ENCODE data around the gene TMEM150B.

TMEM150B gene

DNA sequence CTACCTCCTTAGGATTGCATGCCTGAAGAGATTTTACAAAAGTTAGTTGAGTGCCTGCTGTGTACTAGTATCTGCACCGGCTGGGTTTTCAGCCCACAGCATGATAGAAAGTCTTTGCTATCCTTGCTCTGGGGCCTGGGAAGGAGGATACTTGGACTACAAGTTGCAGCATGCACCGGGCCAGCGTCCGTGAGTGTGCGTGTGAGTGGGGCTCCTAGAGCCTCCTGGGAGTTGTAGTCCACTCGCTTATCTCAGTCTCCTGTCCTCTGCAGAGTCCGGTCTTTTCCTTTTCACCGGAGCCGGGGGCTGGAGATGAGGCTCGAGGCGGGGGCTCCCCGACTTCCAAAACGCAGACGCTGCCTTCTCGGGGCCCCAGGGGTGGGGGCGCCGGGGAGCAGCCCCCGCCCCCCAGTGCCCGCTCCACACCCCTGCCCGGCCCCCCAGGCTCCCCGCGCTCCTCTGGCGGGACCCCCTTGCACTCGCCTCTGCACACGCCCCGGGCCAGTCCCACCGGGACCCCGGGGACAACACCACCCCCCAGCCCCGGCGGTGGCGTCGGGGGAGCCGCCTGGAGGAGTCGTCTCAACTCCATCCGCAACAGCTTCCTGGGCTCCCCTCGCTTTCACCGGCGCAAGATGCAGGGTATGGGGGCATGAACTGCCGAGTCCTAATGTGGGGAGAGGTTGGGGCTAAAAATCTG, 20.7 kb downstream of the TMEM150B start:
- DNase-seq = no peak

DNA sequence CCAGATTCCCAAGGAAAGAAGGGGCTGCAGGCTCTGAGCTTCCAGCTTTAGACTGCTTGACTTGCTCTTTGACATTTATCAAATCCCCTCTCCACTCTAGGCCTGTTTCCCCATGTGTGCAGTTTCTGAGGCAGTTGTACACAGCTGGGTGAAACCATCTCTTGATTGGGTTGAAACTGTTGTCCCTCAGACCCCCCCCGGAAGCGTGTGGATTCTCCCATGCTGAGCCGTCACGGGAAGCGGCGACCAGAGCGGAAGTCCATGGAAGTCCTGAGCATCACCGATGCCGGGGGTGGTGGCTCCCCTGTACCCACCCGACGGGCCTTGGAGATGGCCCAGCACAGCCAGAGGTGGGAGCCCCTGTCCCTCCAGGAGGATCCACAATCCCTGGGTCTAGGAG, 21.7 kb downstream of the TMEM150B start:
- DNase-seq = no peak

DNA sequence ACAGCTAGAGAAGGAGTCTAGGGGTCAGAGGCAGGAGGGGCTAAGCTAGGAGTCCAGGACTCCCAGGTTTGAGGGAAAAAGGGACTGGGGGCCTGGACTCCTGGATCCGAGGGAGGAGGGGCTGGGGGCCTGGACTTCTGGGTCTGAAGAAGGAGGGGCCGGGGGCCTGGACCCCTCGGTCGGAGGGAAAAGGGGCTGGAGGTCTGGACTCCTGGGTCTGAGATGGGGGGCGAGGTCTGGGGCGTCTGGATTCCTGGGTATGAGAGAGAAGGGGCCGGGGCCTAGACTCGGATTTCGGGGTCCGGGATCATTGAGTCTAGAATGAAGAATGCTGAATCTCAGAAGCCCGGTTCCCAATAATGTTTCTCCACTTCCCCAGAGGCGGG, 22.8 kb downstream of the TMEM150B start:
- no peak for DNase-seq

DNA sequence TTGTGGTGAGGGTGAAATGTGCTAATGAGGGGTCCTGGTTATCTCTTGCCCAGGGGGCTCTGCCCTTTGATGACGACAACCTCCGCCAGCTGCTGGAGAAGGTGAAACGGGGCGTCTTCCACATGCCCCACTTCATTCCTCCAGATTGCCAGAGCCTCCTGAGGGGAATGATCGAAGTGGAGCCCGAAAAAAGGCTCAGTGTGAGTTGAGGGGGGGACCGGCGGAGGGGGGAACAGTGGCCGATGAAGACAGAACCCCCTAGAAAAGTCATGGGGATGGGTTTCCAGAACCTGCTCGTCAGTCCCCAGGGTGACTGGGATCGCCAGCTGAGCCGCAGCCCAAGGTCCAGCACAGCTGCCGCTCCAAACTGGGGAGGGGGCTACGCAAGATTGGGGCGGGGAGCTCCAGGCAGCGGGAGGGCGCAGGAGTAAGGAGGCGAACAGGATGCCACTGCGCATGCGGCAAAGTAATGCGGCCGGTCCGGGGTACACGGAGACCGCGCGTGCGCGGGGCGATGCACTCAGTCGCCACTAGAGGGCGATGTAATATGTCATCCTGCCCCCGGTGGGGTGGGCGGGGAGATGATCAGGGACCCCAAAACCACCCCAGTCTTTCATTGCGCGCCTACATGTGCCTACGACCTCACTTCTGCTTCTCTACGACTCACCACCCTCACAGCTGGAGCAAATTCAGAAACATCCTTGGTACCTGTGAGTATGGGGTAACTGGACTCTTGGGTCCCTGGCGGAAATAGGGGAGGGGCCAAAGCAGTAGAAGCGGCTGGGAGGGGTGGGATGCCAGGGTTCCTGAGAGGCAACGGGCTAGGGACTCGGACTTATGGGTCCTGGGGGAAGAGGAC, 23.5 kb downstream of the TMEM150B start:
- DNase-seq = peak; percentile 51

DNA sequence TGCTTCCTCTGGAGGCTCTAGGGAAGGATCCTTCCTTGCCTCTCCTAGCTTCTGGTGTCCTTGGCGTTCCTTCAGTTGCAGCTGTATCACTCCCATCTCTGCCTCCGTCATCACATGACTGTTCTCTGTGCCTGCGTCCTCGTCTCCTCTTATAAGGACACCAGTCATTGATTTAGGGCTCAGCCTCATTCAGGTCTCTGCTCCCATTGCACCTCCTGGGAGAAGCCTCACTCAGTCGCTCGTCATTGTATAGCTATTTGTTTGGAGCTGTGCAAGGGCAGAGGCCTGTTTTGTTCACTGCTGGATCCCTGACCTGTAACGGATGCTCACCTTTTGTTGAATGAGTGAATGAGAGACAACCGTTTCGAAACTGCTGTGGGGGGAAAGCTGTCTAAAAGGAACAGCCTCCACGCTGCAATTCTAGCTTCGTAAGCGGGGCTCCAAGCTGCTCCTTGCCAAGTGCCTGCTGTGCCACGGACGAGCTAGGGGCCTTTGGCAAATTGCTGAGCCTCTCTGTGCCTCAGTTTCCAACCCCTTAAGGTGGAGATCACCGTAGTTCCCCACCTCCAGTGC, 24.2 kb downstream of the TMEM150B start:
- no peak for DNase-seq

DNA sequence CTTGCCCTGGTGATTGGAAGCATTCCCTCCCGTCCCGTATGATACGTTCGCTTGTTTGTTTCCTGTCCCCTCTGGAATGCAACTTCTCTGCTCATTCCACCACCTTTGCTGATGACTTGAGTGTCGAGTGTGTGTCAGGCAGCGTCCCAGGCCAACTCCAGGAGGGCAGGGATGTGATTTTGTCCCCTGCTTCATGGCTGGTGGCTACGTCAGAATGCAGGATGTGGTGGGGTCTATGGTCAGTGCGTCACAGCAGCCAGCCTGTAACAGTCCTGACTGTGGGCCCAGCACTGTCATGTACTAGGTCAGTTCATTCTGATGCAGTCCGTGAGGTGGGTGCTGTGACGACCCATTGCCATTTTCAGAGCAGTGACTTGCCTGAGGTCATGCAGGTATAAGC, 25.1 kb downstream of the TMEM150B start:
- no peak for DNase-seq

DNA sequence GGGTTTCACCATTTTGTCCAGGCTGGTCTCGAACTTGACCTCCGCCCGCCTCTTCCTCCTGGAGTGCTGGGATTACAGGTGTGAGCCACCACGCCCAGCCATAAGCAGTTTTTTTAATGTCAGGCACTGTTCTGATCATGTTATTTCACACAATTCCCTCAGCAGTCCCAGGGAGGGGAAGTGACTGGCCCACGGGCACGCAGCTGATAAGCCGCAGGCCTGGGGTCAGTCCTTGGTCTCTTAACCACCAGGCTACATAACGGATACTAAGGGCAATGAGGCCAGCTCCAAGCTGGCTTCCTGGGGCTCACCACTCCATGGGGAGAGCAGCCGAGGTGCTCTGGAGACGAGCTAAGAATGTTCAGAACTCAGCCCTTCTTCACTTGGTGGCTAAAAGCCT, 27.9 kb downstream of the TMEM150B start:
- no peak for DNase-seq

DNA sequence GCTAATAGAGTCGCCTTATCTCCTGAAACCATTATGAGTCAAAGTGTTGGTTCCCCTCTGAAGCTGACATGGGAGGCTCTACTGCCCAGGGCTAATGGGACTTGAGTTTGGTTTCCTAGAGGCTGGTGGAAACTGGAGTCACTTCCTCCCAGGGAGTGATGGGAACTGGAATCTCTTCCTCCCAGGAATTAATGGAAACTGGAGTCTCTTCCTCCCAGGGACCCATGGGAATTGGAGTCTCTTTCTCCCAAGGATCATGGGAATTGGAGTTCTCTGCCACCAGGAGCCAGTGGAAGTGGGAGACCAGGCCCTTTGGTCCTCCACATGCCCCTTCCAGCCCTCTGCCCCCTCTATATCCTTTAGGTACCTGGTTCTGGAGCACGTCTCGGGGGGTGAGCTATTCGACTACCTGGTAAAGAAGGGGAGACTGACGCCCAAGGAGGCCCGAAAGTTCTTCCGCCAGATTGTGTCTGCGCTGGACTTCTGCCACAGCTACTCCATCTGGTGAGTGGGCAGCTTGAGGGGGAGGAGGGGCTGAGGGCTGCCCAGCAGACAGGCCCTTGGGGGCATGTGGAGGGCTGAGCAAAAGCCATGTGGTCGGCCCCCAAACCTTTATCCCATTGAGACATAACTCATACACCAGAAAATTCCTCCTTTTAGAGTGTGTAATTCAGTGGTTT, 35.9 kb downstream of the TMEM150B start:
- DNase-seq = no peak

DNA sequence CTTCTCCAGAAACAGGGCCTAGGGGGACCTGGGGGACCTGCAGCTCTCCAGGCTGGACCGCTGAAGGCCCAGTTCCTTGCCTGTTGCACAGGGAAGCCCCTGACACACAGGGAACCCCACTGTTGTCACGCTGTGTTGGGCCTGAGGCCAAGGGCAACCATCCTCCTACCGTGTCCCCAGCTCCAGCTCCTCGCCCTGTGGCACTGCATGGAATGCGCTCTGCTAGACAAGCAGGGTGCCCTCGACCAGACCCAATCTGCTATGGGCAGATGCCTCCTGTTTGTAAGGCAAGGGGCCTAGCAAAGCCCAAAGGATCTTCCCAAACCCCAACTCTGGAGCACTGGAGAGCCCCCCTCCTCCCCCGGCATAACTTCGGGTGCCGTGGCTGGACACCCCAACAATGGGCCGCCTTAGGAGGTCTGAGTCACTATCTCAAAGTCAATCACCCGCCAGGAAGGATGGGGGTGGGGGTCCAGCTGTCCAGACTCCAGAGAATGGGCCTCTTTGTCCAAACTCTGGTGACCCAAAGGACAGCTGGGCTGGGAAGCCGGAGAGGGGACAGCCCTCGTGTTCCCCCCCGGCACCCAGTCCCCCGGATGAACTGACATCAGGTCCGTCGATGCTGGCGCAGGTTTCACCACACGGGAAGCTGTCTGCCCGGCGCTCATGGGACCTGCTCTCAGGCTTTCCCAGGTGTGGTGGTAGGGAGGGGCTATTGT, 37.6 kb downstream of the TMEM150B start:
- DNase-seq = no peak

DNA sequence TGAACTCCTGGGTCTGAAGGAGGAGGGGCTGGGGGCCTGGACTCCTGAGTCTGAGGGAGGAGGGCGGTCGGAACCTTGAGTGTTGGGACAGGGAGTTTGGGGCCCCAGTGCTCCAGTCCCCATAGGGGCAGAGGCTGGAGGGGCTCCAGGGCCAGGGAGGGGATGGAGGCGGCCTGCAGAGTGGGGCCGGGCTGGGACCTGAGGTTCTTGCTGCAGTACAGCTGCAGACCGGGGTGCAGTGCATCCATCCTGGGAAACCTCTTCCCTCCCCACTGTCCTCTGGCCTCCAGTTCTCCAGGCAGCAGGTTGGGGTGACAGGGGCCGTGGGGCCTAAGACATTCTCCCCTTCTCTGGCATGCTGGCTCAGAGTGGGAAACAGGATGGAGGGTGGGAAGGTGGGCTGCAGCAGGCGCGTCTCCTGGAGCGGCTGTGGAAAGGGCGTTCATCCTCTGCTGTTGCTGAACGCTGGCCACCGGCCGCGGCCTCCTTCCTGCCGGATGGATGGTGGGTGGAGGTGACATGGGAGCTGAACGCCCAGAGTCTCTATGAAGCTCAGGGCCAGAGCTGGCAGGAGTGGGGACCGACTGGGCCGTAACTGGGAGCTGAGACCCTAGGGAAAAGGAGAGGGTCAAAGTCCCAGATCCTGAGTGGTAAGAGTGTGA, 39.8 kb downstream of the TMEM150B start:
- no peak for DNase-seq

DNA sequence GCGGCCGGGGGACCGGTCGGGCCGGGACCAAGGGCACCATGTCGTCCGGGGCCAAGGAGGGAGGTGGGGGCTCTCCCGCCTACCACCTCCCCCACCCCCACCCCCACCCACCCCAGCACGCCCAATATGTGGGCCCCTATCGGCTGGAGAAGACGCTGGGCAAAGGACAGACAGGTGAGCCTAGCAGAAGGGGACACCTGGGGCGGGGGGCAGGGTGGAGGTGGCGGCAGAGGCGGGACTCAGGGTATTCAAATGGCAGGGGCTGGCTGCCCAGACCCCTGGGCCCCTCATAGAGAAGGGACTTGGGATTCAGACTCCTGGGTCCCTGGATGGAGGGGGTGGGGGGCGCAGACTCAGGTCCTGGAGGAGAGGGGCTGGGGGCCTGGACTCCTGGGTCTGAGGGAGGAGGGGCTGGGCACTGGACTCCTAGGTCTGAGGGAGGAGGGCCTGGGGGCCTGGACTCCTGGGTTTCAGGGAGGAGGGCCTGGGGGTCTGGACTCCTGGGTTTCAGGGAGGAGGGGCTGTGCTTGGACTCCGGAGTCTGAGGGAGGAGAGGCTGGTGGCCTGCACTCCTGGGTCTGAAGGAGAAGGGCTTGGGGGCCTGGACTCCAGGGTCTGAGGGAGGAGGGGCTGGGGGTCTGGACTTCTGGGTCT, 40.6 kb downstream of the TMEM150B start:
- no peak for DNase-seq

DNA sequence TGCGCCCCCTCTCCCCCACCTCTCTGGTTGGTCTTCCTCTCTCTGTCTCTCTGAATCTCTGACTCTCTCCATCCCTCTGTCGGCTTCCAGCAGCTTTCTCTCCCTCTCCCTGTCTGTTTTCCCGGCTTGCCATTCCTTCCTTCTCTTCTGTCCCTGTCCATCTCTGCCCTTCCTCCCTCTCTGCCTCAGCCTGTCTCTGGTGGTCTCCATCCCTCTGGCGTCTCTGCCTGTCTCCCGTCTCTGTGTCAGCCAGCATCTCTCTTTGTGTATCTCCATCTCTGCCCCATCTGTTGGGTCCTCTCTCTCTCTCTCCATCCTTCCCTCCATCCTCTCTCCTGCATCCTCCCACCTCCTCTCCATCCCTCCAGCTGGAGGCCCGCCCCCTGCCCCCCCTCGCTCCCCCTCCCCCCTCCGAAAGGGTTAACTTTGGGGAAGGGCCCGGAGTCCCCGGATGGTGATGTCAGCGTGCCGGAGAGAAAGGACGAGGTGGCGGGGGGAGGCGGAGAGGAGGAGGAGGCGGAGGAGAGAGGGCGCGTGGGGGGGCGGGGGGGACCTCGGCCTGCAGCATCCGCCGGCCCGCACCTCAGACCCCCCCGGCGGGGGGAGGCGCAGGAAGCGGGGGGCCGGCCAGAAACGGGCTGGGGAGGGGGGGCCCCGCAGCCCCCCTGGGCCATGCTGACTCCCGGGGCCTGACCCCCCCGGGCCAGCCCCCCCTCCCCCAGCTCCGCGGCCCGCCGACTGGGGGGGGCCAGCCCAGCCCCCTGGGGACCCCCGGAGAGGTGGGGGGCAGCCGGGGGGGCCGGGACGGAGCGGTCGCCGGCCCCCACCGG, 41.4 kb downstream of the TMEM150B start, which contains the start of gene BRSK1:
Gene BRSK1, plus strand, starts transcription at position 450 of the 830 bp plus-strand sequence. CDS start 446 bp downstream, outside the sequence.
- no peak for DNase-seq

DNA sequence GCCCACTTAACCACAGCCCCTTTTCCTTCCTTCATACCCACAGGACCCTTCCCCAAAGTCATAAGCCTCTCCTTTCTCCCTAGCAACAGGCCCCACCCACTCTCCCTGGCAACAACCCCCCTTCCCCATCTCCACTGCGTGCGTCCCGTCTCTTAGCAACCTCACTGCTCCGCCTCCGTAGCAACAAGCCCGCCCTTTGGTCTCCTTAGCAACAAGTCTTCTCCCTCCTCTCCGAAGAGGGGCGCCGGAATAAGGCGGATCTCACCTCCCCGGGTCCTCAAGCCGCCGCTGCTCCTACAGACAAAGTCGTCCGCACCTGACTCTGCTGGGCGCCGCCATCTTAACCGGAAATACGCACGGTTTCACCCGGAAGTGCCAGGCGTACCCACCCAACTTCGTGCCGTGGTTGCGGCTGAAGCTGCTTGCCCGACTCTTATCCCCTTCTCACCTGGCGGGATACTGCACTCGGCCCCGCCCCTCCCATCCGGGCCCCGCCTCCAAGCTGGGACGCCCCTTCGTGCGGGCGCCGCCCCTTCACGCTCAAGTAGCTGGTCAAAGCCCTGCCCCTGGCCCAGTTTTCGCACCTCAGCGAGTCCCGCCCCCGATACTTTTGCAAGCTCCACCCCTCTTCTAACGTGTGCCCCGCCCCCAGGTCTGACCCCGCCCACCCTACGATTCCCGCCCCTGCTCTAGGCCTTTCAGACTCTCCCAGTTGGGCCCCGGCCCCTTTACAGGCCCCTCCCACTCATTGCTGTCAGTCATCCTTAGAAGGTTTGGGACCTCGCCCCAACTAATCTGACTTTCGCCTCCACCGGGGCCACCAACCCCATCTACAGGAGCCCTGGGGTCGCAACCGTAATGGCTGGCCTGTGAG, 45.1 kb downstream of the TMEM150B start, which contains the start of gene HSPBP1:
Gene HSPBP1, minus strand, starts transcription at position 341 of the 874 bp plus-strand sequence. CDS start 502 bp downstream, outside the sequence.
- peak; percentile 47 for DNase-seq

DNA sequence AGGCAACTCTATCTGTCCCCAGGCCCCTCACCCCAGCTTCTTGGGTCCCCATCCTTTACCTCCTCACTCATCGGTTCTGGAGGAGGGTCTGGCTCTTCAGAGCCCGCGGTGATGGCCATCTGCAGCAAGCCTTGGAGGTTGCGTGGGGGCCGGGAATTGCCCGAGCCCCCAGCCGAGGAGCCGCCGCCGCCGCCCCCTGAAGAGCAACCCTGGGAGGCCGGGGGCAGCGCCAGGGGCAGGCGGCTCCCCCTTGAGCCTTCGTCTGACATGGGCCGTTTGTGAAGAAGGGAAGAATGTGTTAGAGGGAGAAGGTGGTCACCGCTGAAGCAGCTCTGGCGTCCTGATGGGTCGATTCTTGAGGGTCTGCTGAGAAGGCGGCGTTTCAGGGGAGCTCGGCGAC, 45.8 kb downstream of the TMEM150B start:
- no peak for DNase-seq

DNA sequence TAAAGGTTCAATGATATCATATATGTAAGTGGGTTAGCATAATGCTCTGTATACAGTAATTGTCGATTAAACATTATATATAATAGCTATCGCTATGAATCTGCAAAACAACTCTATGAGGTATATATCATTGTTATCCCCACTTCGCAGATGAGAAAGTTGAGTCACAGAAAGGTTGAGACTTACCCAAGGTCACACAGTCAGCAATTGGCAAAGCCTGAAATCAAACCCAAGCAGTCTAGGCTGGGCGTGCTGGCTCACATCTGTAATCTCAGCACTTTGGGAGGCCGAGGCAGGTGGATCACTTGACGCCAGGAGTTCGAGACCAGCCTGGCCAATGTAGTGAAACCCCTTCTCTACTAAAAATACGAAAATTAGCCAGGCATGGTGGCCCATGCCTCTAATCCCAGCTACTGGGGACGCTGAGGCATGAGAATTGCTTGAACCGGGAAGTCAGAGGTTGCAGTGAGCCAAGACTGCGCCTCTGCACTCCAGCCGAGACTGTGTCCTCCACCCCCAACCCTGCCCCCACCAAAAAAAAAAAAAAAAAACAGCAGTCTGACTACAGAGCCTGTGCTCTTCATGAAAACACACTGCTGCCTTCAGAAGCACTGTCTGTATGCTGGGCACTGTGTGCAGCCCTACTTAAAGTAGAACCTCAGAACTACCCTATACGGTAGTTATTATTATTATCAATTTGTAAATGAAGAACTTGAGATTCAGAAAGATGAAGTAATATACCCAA, 46.6 kb downstream of the TMEM150B start:
- DNase-seq = no peak

DNA sequence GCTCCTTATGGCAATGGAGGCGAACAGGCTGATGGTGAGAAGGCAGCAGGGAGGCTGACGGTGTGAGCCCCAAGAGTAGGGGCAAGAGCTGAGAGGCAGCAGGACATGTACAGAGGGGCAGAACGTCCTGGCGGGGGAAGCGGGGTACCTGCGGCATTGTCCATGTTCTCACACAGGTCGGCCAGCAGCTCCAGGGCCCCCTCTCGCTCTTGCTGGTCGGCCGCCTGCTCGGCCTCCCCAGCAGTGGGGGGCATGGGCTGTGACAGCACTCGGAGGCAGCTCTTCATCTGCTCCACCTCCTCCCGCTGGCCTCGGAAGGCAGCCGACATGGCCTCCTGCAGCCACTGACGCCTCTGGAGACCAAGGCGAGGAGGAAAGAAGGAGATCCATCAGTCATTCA, 47.6 kb downstream of the TMEM150B start:
- DNase-seq = no peak

DNA sequence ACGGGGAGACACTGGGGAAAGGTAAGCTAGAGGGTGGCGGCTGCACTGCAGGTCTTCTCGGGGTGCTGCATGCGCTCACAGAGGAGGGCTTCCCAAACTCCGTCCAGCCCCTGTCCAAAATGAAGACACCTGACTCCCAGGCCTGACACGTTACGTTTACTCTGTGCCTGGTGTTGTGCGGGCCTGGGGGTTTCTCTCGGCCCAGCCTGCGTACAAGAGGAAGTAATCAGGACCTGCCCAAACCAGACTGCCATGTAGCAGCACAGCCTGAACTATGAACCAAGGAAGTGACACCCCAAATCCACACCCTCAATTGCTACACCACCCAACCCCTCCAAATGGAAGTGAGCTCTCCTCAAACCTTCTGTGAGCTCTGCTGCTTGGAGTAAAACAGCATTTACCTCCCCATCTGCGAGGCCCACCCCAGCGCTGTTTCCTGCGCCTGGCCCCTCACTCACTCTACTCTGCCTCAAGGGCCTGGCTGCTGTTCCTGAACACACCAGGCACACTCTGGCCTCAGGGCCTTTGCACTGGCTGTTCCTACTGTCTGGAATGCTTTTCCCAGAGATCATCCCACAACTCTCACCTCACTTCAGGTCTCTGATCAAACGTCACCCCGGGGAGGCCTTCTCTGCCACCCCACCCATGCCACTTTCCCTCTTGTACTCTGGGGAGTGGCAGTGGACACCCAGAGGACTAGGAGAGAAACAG, 48.3 kb downstream of the TMEM150B start:
- DNase-seq = no peak

Data from GOT3 (cell line).